Measurements from ENCODE around the gene FUT3.

- TF ChIP-seq RCOR1 (IDR thresholded peaks at IDR 0.05; ENCODE audit: low read length) = no peak
- peak; percentile 25 for TF ChIP-seq CHD2 (IDR thresholded peaks at IDR 0.05; ENCODE audit: low read length, partially characterized antibody)
- TF ChIP-seq CTCF (IDR thresholded peaks at IDR 0.05) = peak; percentile 36
- no peak for TF ChIP-seq POLR2AphosphoS5 (IDR thresholded peaks at IDR 0.05; ENCODE audit: low read depth, low read length)
- TF ChIP-seq EP300 (IDR thresholded peaks at IDR 0.05; ENCODE audit: borderline replicate concordance in 1 of 2, low read depth in 1 of 2, low read length in 1 of 2) = no peak
- TF ChIP-seq RFX5 (IDR thresholded peaks at IDR 0.05; ENCODE audit: low read length) = no peak
- TF ChIP-seq YY1 (IDR thresholded peaks at IDR 0.05; ENCODE audit: low read depth) = no peak
- no peak for TF ChIP-seq RXRA (IDR thresholded peaks at IDR 0.05; ENCODE audit: borderline replicate concordance, low read depth)
- TF ChIP-seq MXI1 (IDR thresholded peaks at IDR 0.05; ENCODE audit: low read depth, low read length) = no peak; the same call in 1 of the 2 replicates
- TF ChIP-seq, protein P1, sequence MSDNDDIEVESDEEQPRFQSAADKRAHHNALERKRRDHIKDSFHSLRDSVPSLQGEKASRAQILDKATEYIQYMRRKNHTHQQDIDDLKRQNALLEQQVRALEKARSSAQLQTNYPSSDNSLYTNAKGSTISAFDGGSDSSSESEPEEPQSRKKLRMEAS (IDR thresholded peaks at IDR 0.05; ENCODE audit: low read depth) = no peak
- TF ChIP-seq, protein P2, sequence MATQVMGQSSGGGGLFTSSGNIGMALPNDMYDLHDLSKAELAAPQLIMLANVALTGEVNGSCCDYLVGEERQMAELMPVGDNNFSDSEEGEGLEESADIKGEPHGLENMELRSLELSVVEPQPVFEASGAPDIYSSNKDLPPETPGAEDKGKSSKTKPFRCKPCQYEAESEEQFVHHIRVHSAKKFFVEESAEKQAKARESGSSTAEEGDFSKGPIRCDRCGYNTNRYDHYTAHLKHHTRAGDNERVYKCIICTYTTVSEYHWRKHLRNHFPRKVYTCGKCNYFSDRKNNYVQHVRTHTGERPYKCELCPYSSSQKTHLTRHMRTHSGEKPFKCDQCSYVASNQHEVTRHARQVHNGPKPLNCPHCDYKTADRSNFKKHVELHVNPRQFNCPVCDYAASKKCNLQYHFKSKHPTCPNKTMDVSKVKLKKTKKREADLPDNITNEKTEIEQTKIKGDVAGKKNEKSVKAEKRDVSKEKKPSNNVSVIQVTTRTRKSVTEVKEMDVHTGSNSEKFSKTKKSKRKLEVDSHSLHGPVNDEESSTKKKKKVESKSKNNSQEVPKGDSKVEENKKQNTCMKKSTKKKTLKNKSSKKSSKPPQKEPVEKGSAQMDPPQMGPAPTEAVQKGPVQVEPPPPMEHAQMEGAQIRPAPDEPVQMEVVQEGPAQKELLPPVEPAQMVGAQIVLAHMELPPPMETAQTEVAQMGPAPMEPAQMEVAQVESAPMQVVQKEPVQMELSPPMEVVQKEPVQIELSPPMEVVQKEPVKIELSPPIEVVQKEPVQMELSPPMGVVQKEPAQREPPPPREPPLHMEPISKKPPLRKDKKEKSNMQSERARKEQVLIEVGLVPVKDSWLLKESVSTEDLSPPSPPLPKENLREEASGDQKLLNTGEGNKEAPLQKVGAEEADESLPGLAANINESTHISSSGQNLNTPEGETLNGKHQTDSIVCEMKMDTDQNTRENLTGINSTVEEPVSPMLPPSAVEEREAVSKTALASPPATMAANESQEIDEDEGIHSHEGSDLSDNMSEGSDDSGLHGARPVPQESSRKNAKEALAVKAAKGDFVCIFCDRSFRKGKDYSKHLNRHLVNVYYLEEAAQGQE (IDR thresholded peaks at IDR 0.05; ENCODE audit: low read depth, low read length) = no peak
- no peak for TF ChIP-seq JUND (IDR thresholded peaks at IDR 0.05)
- TF ChIP-seq ZBTB33 (IDR thresholded peaks at IDR 0.05; ENCODE audit: borderline replicate concordance, low read depth) = no peak
- no peak for TF ChIP-seq SIN3A (IDR thresholded peaks at IDR 0.05; ENCODE audit: borderline replicate concordance, low read depth, low read length)
These were observed 24.5 kb downstream of the FUT3 start for GRCh38 chr19:5826531-5827341.
